NCI-H1092 (cell line): ENCODE measurements around the gene TFAP2B.

Source experiments
- DNase-seq: peaks from one replicate; lab custom pipeline; 2025; lab: John Stamatoyannopoulos, UW

Gene TFAP2B

GRCh38 chr6:50818673-50819072, at the start of gene TFAP2B:
Gene TFAP2B, plus strand, starts transcription at chr6:50818871. Its CDS starts 21 bp downstream, at chr6:50818892.
- no peak for DNase-seq

GRCh38 chr6:50778696-50779095, 40.0 kb upstream of the TFAP2B start:
- DNase-seq = no peak

DNA sequence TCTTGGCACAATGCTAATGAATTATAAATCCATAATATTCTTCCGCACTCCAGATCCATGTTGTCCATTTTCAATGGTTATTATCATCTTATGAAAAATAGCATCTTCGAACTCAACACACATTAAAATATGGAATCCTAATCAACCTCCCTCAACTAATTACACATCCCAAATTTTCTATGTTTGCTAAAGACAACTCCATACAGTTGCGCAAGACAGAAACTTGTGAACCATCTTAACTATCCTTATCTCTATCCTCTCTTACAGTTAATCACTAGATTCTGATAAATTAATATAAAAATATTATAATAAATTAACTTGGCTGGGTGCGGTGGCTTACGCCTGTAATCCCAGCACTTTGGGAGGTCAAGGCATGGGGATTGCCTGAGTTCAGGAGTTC, 38.3 kb upstream of the TFAP2B start:
- DNase-seq = no peak

GRCh38 chr6:50785921-50786320, 32.8 kb upstream of the TFAP2B start:
- DNase-seq = no peak

GRCh38 chr6:50791900-50792508, 26.7 kb upstream of the TFAP2B start:
- no peak for DNase-seq

GRCh38 chr6:50792771-50793170, 25.9 kb upstream of the TFAP2B start:
- DNase-seq = no peak

GRCh38 chr6:50795574-50795973, 23.1 kb upstream of the TFAP2B start:
- DNase-seq = no peak

DNA sequence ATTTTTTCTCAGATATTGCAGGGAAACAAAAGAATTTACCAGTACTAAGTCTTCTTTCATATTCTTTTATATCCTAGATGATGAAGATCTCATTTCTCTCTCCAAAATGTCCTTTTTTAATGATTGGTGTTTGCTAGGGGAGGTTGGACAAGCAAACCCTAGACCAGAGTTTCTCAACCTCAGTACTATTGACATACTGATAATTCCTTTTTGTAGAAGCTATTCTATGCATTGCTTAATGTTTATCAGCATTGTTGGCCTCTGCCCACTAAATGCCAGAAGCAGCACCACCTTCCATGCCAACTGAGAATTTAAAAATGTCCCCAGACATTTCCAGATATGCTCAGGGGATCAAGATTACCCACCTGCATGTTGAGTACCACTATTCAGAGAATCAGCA, 14.4 kb upstream of the TFAP2B start:
- no peak for DNase-seq

GRCh38 chr6:50807035-50807434, 11.6 kb upstream of the TFAP2B start:
- DNase-seq = no peak

DNA sequence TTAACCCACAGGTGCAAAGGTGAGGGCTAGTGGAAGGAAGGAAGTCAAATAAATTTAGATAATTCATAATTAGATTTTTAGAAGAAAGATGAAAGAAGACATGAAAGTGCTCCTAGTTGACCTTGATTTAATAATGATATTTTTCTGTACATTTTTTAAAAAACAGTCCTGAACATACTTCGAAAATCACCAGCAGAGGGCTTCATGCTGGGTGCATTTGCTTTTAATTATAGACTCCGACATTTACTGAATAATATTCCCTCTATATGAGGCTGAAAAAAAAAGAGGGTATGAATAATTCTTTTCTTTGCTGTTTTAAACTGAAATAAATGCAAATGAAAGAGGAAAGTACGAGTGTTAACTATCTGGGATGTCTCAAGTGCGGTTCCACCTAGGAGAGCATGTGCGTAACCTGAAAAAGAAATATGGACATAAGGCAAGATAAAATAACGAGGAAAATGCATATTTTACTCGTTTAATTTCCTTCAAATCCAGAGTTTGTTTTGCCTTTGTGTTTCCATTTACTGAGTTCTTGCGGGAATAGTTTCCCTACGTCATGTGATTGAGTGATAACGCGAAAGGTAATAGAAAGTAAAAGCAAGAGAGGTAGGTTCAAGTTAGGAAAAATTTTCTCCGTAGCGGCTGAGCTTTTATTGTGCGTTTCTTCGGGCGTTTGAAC, 3.1 kb upstream of the TFAP2B start:
- DNase-seq = no peak

- DNase-seq = peak; percentile 19
Observed at GRCh38 chr6:50816115-50816675, 2.5 kb upstream of the TFAP2B start.

GRCh38 chr6:50816947-50817645, 1.6 kb upstream of the TFAP2B start:
- DNase-seq = no peak

- DNase-seq = no peak
Observed at GRCh38 chr6:50817646-50817950, 1.1 kb upstream of the TFAP2B start.

DNA sequence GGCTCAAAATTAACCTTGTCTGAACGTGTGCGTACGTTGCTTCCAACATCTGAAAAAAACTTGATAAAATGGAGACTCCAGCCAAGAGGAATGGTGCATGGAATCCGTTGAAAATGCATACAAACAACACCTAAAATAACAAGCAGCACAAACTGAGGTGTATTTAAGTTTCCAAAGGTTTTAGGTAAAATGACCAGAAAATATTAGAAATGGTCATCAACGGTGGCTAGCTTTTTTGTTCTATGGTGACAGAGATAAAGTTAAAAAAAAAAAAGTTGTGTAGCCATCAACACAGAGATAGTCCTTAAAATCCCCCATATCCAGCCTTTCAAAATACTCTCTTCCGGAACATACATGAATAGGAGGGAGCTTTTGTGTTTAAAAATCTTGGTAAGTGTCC, 651 bp upstream of the TFAP2B start:
- no peak for DNase-seq

GRCh38 chr6:50819466-50819903, 814 bp downstream of the TFAP2B start:
- DNase-seq = no peak

GRCh38 chr6:50819904-50820868, 1.5 kb downstream of the TFAP2B start:
- DNase-seq = no peak

DNA sequence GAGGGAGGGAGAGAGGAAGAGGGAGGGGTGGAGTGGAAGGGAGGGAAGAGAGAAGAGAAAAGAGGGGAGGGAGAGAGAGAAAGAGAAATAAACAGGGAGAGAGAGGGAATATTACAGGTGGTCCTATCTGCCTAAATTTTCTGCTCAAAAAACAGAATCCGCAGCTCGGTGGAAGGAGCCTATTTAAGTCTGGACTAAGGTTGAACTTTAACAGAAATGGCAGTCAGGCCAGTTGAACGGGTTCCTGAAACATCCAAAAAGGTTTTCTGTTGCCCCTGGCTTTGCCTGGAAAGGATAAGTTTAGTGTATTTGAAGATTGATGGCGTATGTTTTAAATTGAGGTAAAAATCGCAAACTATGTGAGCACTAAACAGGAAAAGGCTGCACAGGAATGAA, 2.2 kb downstream of the TFAP2B start:
- no peak for DNase-seq

- DNase-seq = no peak
Observed at GRCh38 chr6:50821441-50822077, 2.9 kb downstream of the TFAP2B start.

- DNase-seq = no peak
Observed at GRCh38 chr6:50822078-50822476, 3.4 kb downstream of the TFAP2B start.

- DNase-seq = no peak
Observed at GRCh38 chr6:50823094-50823920, 4.6 kb downstream of the TFAP2B start.

GRCh38 chr6:50824552-50824951, 5.9 kb downstream of the TFAP2B start:
- DNase-seq = no peak
